HTR-8/SVneo (cell line): Measurements from ENCODE around the gene PLEKHG1.

Experiments
- DNase-seq: peaks from one replicate; pipeline ENCODE4 v3.0.0; 2011; ENCODE audit warnings: low spot score, mixed read lengths; ENCODE audit not compliant: insufficient read length
- FAIRE-seq: peaks from 2 replicates; lab custom pipeline; 2011; peaks lifted over from hg19 to GRCh38; lab: Jason Lieb, UNC

Gene PLEKHG1

GRCh38 chr6:150588888-150589499 lies 10.7 kb upstream of the PLEKHG1 start:
- FAIRE-seq (no peak), DNase-seq (no peak)

DNA sequence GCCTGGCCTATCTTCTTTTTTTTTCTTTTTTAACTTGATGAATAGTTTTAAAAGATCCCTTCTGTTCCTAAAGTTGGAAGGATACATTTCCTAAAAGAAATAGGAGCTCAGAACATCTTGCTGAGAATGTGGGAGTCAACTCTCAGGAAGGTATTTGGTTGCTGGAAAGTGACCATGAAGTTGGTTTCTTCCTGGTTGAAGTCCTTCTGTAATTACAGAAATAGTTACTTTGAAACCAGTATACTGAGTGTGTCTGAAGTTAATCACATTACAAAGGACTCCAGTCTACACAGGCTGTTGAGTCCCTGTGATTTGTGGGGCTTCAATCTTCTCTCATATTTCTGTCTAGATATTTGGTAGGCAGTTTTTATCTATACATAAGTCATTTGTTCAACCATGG lies 9.8 kb upstream of the PLEKHG1 start:
- no peak for DNase-seq
- no peak for FAIRE-seq

GRCh38 chr6:150590446-150590845 lies 9.2 kb upstream of the PLEKHG1 start:
- no peak for DNase-seq
- FAIRE-seq, result no peak

DNA sequence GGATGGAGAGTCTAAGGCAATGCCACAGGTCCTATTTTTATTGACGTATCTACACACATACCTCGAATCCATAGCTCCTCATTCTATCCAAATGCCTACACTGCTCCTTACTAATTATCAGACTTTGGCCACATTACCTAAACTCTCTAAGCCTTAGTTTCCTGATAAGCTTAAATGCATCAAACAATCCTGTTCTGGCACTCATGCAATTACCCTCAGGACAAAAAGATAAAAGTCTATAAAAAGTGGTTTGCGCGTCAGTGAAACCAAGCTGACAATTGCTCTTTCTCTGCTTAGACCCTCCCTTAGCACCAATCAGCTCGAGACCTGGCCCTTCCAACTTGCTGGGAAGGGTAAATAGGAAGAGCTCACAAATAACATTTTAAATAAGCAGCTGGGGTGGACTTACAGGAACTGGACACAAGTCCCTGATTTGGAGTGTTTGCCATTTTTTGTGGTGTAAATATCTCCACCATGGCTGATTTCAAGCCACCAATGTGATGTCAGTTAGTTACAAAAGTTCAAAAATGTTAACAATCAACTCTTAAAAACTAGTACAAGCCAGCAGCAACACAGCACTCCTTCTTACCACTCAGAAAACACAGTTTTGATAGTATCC lies 7.2 kb upstream of the PLEKHG1 start:
- FAIRE-seq (no peak), DNase-seq (no peak)

GRCh38 chr6:150593119-150593518 lies 6.6 kb upstream of the PLEKHG1 start:
- FAIRE-seq, result no peak

GRCh38 chr6:150596439-150596838 lies 3.2 kb upstream of the PLEKHG1 start:
- no peak for DNase-seq
- no peak for FAIRE-seq

More at GRCh38 chr6:150593119-150593518, 6.6 kb upstream of the PLEKHG1 start:
- no peak for DNase-seq

- DNase-seq (no peak), FAIRE-seq (no peak)
These were observed 1.3 kb upstream of the PLEKHG1 start for GRCh38 chr6:150598401-150598800.

DNA sequence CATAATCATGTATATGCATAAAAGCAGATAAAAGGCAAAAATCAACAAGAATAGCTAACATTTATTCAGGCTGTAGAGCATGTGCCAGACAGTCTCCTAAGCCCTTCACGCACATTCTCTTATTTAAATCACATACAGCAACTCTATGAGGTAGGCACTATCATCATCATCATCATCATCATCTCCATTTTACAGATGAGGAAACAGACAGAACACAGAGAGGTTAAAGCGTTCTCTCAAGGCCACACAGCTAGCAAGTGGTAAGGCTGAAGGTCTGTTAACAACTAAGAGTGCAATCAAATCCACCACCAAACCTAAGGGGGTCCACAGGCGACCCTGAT lies 857 bp upstream of the PLEKHG1 start:
- DNase-seq (no peak), FAIRE-seq (no peak)

- FAIRE-seq, result no peak
These were observed 270 bp downstream of the PLEKHG1 start for GRCh38 chr6:150600010-150600300.

GRCh38 chr6:150600301-150601017 lies 774 bp downstream of the PLEKHG1 start:
- DNase-seq (peak; percentile 55), FAIRE-seq (no peak)

More at GRCh38 chr6:150600010-150600300, 270 bp downstream of the PLEKHG1 start:
- no peak for DNase-seq

GRCh38 chr6:150601439-150601838 lies 1.8 kb downstream of the PLEKHG1 start:
- FAIRE-seq (no peak), DNase-seq (no peak)

GRCh38 chr6:150603176-150603575 lies 3.5 kb downstream of the PLEKHG1 start:
- no peak for FAIRE-seq

DNA sequence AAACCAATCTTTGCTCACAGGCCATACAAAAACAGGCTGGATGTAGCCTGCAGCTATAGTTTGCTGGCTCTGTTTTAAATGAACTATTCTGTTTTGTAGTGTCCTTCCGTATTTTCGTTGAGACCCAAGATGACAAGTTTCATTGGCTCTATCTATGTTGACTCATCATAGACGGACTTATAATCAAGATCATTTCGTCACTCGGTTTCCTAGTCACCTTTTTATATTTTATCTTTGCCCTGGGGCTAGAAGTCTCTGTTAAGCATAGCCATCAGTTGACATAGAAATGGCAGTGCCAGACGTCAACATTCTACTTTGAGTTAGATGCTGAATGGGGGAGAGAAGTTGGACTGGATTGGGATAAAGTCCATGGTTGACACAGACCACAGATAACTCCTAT lies 4.8 kb downstream of the PLEKHG1 start:
- FAIRE-seq (no peak), DNase-seq (no peak)

More at GRCh38 chr6:150603176-150603575, 3.5 kb downstream of the PLEKHG1 start:
- DNase-seq, result no peak

DNA sequence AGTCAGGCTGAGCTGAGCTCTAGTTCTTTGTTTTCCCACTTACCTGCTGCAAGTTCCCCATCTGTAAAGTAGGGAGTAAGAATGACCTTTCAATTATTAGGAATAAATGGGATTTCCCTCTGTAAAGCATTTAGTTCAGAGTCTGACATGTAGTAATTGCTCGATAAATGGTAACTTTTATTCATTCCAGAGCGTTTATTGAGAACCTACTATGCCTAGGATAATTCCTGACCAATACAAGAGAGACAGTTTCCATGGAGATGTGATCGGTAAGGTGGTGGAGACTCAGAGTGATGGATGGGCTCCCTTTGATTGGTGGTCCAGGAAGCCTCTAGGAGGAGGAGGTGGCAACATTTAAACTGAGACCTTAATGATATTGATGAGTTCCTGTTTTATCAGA lies 5.6 kb downstream of the PLEKHG1 start:
- DNase-seq (no peak), FAIRE-seq (no peak)

DNA sequence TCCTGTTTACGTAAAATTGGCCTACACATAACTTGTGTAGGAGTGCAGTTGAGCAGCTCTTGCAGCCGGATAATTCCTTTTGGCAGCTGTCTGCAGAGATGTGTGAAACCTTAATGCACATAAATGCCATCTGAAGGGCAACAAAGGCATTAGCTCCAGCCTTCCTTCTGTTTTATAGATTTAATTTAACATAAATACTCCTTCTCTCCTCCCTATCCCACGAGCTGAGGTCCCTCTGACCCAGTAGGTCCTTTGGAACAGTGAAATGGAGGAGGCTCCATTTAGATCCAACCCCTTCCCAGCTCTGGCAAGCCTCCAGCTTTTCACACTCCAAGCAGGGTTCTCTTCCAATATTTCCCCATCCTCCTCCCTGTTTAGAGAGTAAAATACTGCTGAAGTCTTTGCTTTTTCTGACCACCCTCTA lies 6.5 kb downstream of the PLEKHG1 start:
- no peak for FAIRE-seq

GRCh38 chr6:150606647-150607328 lies 7.1 kb downstream of the PLEKHG1 start:
- no peak for DNase-seq
- FAIRE-seq, result no peak

More for the DNA sequence above, 6.5 kb downstream of the PLEKHG1 start:
- DNase-seq, result no peak

GRCh38 chr6:150607329-150607650 lies 7.6 kb downstream of the PLEKHG1 start:
- DNase-seq, result no peak
- FAIRE-seq, result no peak

DNA sequence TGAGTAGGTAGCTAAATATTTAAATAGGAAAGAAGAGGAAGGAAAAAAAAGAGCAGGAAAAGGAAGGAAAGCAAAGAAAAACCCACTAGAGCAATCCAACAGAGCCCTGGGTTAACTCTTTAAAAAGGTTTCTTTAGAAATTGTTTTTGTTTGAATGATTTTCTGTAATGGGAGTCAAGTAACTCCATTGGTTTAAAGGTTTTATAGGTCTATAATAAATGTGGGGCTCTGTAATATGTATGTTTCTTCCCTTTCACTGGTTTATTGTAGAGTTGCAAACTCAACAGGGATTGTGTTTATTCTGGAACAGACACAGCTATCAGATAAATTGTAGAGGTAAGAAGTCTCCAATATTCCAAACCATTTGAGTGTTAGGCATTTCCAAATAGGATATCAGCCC lies 10.9 kb downstream of the PLEKHG1 start:
- DNase-seq (no peak), FAIRE-seq (no peak)

DNA sequence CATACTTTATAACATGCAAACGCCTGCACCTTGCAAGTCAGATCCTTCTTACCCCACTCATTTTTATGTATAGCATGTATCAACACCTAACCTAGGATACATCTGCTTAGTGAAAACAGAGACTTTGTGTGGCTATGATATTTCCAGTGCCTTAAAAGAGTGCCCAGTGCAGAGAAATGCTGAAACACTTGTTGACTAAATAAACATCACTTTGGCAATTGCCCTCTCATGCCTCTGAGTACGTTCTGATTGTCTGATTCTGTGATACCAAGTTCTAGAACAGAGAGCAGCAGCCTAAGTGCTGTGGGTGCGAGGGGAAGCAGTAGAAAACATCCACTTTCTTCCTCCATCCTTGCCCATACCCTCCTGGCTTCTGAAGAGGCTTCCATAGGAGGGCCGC lies 13.6 kb downstream of the PLEKHG1 start:
- FAIRE-seq (no peak), DNase-seq (no peak)

DNA sequence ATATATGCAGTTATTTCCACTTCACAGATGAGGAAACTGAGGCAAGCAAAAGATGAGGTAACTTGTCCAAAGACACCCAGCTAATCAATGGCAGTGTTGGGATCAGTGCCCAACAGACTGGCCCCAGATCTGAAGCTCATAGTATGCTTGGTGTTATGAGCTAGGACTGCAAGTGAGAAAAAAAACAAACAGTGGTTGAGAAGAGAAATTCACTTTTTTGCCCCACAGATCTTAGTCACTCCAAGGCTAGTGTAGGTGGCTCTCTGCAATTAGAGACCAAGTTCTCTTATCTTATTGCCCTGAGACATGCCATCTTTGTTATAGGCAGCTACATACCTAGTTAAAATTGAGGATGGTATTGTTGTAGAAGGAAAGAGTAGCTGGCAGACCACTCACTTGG lies 16.3 kb downstream of the PLEKHG1 start:
- no peak for DNase-seq
- no peak for FAIRE-seq

DNA sequence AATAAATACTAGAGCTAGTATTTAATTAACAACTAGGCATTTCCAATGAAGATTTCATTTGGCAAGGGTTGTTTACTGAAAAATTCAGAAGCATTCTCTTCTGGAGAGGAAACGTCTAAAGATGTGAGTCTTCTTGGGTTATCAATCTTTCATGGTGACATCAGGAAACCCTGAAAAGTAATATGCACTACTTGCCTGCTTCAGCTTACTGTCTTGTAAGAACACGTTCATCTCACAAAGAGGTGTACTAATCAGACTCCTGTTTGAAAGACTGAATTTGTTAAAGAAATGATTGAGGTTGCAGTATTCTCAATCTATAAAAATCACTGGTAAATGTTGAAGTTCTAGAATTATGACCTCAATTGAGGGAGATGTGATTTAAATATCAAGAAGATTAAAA lies 16.9 kb downstream of the PLEKHG1 start:
- no peak for DNase-seq

More for the DNA sequence above, 16.9 kb downstream of the PLEKHG1 start:
- FAIRE-seq, result no peak
